WTC11 (cell line): ENCODE results near the gene SLC45A1. TPM values are rescaled to one million over a fixed set of nuclear protein-coding genes. Genes with fewer than 3 reads are reported as not detected.

Source experiments
- ATAC-seq: fragments of 200-7000 bp; cut with Tn5 transposase; 2 replicates; pipeline ENCODE4 v1.10.0; 2021; ENCODE audit warnings: mild to moderate bottlenecking, moderate library complexity
- CTCF ChIA-PET: fragments of 300-600 bp; sonication (Branson Sonifier 250); formaldehyde crosslinking; loops from one replicate; lab custom pipeline; 2021; ENCODE audit warnings: antibody characterized with exemption; lab: Charles Lee
- POLR2A ChIA-PET: fragments of 350-600 bp; sonication (Branson Sonifier 250); formaldehyde crosslinking; loops from one replicate; lab custom pipeline; 2021; ENCODE audit warnings: antibody characterized with exemption; lab: Charles Lee
- DNase-seq: peaks from one replicate; pipeline ENCODE4 v3.0.0; 2021; ENCODE audit warnings: low spot score
- H3K27ac Mint-ChIP-seq: 2 replicates; pipeline ENCODE4 v1.8.0; 2021; ENCODE audit warnings: mixed read lengths
- H3K27me3 Mint-ChIP-seq: 2 replicates; pipeline ENCODE4 v1.8.0; 2021; ENCODE audit warnings: low read depth, mild to moderate bottlenecking, moderate library complexity, mixed read lengths
- H3K36me3 Mint-ChIP-seq: 2 replicates; pipeline ENCODE4 v1.8.0; 2021; ENCODE audit warnings: mixed read lengths
- H3K4me1 Mint-ChIP-seq: 2 replicates; pipeline ENCODE4 v1.8.0; 2022; ENCODE audit warnings: mixed read lengths
- H3K4me3 Mint-ChIP-seq: 2 replicates; pipeline ENCODE4 v1.8.0; 2021; ENCODE audit warnings: mild to moderate bottlenecking, moderate library complexity, mixed read lengths
- H3K9me3 Mint-ChIP-seq: 2 replicates; pipeline ENCODE4 v1.8.0; 2021; ENCODE audit warnings: mixed read lengths
- CREB1 ChIP-seq: sonication (generic); formaldehyde crosslinking; IDR thresholded peaks from 2 replicates; pipeline ENCODE4 v1.8.0; 2023; ENCODE audit warnings: mild to moderate bottlenecking, missing genetic modification reagents
- FOXP1 ChIP-seq: sonication (generic); formaldehyde crosslinking; IDR thresholded peaks from 2 replicates; pipeline ENCODE4 v1.8.0; 2022; ENCODE audit warnings: missing genetic modification reagents, mild to moderate bottlenecking, moderate library complexity, borderline replicate concordance
- JUN ChIP-seq: sonication (generic); formaldehyde crosslinking; IDR thresholded peaks from 2 replicates; pipeline ENCODE4 v1.8.0; 2023; ENCODE audit warnings: mild to moderate bottlenecking, missing genetic modification reagents
- MYBL2 ChIP-seq: sonication (generic); formaldehyde crosslinking; IDR thresholded peaks from 2 replicates; pipeline ENCODE4 v1.8.1; 2023; ENCODE audit warnings: mild to moderate bottlenecking, moderate library complexity, missing genetic modification reagents
- NFYB ChIP-seq: sonication (generic); formaldehyde crosslinking; conservative IDR thresholded peaks from 2 replicates; pipeline ENCODE4 v1.8.0; 2022; ENCODE audit warnings: low read depth, missing genetic modification reagents
- NR2C2 ChIP-seq: sonication (generic); formaldehyde crosslinking; IDR thresholded peaks from 2 replicates; pipeline ENCODE4 v1.8.0; 2022; ENCODE audit warnings: mild to moderate bottlenecking, missing genetic modification reagents
- NR3C1 ChIP-seq: sonication (generic); formaldehyde crosslinking; conservative IDR thresholded peaks from 2 replicates; pipeline ENCODE4 v1.8.1; 2023; ENCODE audit warnings: low read depth, mild to moderate bottlenecking, missing genetic modification reagents
- PRRX2 ChIP-seq: fragments of 250-450 bp; sonication (Bioruptor Pico); IDR thresholded peaks from 2 replicates; pipeline ENCODE4 v1.8.0; 2021; ENCODE audit warnings: mild to moderate bottlenecking
- RELA ChIP-seq: sonication (generic); formaldehyde crosslinking; IDR thresholded peaks from 2 replicates; pipeline ENCODE4 v1.8.1; 2022; ENCODE audit warnings: missing genetic modification reagents, mild to moderate bottlenecking, borderline replicate concordance
- RORB ChIP-seq: fragments of 250-450 bp; sonication (Bioruptor Pico); IDR thresholded peaks from 2 replicates; pipeline ENCODE4 v1.9.0; 2021; ENCODE audit warnings: mild to moderate bottlenecking
- SOX15 ChIP-seq: fragments of 250-450 bp; sonication (Bioruptor Pico); IDR thresholded peaks from 2 replicates; pipeline ENCODE4 v1.9.0; 2021; ENCODE audit warnings: mild to moderate bottlenecking
- TEAD1 ChIP-seq: sonication (generic); formaldehyde crosslinking; IDR thresholded peaks from 2 replicates; pipeline ENCODE4 v1.8.0; 2022; ENCODE audit warnings: mild to moderate bottlenecking, missing genetic modification reagents
- TEAD4 ChIP-seq: sonication (generic); formaldehyde crosslinking; IDR thresholded peaks from 2 replicates; pipeline ENCODE4 v1.8.0; 2022; ENCODE audit warnings: mild to moderate bottlenecking, missing genetic modification reagents
- ZNF232 ChIP-seq: sonication (generic); formaldehyde crosslinking; IDR thresholded peaks from 2 replicates; pipeline ENCODE4 v1.8.0; 2022; ENCODE audit warnings: mild to moderate bottlenecking, missing genetic modification reagents
- total RNA-seq: library from RNA; stranded (reverse); gene quantifications from 3 replicates; pipeline ENCODE4 v1.2.3, GENCODE V29; 2021
- TF ChIP-seq, protein P1 (sequence below): sonication (generic); formaldehyde crosslinking; IDR thresholded peaks from 2 replicates; pipeline ENCODE4 v1.8.0; 2022; ENCODE audit warnings: mild to moderate bottlenecking, missing genetic modification reagents
- TF ChIP-seq, protein P2 (sequence below): sonication (generic); formaldehyde crosslinking; conservative IDR thresholded peaks from 2 replicates; pipeline ENCODE4 v1.8.1; 2022; ENCODE audit warnings: mild to moderate bottlenecking, missing genetic modification reagents
- TF ChIP-seq, protein P3 (sequence below): sonication (generic); formaldehyde crosslinking; IDR thresholded peaks from 2 replicates; pipeline ENCODE4 v1.8.0; 2022; ENCODE audit warnings: mild to moderate bottlenecking, missing genetic modification reagents
- TF ChIP-seq, protein P4 (sequence below): sonication (generic); formaldehyde crosslinking; IDR thresholded peaks from 2 replicates; pipeline ENCODE4 v1.8.1; 2023; ENCODE audit warnings: mild to moderate bottlenecking, moderate library complexity, missing genetic modification reagents
- TF ChIP-seq, protein P5 (sequence below): fragments of 250-450 bp; sonication (Bioruptor Pico); IDR thresholded peaks from 2 replicates; pipeline ENCODE4 v2.1.2; 2022; ENCODE audit warnings: mild to moderate bottlenecking, moderate library complexity
- TF ChIP-seq, protein P6 (sequence below): sonication (generic); formaldehyde crosslinking; IDR thresholded peaks from 2 replicates; pipeline ENCODE4 v1.8.1; 2023; ENCODE audit warnings: mild to moderate bottlenecking, missing genetic modification reagents, moderate library complexity
- TF ChIP-seq, protein P7 (sequence below): sonication (generic); formaldehyde crosslinking; IDR thresholded peaks from 2 replicates; pipeline ENCODE4 v1.8.1; 2023; ENCODE audit warnings: mild to moderate bottlenecking, missing genetic modification reagents

SLC45A1 gene
- total RNA-seq, 1 experiment from 2014 or later, result 2.3 TPM

DNA sequence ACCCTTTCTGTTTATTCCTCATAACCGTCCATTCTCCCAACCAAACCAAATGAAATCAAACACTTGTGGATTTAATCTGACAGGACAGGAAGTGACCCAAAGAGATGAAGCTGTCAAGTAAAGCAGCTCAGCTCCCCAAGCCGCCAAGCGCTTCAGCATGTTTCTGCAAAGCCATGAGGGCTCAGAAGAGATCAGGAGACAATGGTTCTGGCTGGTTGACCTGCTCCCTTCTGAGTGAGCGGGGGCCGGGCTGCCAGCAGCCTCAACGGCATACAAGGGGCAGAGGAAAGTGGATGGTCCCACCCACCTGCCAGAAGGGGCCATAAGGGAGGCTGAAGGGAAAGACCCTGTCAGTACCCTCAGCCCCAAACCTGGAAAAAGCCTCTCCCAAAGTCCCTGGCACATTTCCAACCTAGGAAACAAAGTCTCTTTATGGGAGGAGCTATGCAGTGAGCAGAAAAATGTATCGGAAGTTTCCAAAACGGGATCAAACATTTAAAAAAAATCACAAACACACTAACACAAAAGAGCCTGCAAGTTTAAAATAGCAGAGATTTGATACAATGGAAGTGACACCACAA is 45.4 kb downstream of the SLC45A1 start:
- DNase-seq (no peak), ATAC-seq (no peak)
- TF ChIP-seq, protein P1, sequence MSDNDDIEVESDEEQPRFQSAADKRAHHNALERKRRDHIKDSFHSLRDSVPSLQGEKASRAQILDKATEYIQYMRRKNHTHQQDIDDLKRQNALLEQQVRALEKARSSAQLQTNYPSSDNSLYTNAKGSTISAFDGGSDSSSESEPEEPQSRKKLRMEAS (CRISPR knock-in tag), result no peak
- TF ChIP-seq SOX15 (CRISPR knock-in tag) (no peak), JUN (CRISPR knock-in tag) (no peak), PRRX2 (CRISPR knock-in tag) (no peak), TEAD1 (no peak)
- TF ChIP-seq, protein P2, sequence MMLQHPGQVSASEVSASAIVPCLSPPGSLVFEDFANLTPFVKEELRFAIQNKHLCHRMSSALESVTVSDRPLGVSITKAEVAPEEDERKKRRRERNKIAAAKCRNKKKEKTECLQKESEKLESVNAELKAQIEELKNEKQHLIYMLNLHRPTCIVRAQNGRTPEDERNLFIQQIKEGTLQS (CRISPR knock-in tag), result no peak
- TF ChIP-seq, protein P3, sequence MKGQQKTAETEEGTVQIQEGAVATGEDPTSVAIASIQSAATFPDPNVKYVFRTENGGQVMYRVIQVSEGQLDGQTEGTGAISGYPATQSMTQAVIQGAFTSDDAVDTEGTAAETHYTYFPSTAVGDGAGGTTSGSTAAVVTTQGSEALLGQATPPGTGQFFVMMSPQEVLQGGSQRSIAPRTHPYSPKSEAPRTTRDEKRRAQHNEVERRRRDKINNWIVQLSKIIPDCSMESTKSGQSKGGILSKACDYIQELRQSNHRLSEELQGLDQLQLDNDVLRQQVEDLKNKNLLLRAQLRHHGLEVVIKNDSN (CRISPR knock-in tag), result no peak
- TF ChIP-seq, protein P4, sequence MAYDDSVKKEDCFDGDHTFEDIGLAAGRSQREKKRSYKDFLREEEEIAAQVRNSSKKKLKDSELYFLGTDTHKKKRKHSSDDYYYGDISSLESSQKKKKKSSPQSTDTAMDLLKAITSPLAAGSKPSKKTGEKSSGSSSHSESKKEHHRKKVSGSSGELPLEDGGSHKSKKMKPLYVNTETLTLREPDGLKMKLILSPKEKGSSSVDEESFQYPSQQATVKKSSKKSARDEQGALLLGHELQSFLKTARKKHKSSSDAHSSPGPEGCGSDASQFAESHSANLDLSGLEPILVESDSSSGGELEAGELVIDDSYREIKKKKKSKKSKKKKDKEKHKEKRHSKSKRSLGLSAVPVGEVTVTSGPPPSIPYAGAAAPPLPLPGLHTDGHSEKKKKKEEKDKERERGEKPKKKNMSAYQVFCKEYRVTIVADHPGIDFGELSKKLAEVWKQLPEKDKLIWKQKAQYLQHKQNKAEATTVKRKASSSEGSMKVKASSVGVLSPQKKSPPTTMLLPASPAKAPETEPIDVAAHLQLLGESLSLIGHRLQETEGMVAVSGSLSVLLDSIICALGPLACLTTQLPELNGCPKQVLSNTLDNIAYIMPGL (CRISPR knock-in tag), result no peak
- Mint-ChIP-seq H3K4me3 (no peak overlapping the region), H3K9me3 (no peaks in the 10 kb centered on the region), H3K36me3 (peaks cover 43% of the 10 kb centered on the region), H3K27me3 (no peaks in the 10 kb centered on the region), H3K27ac (no peak overlapping the region; the same call in 1 of the 2 replicates), H3K4me1 (peaks cover 20% of the 10 kb centered on the region)
- ChIA-PET CTCF (interaction anchor here (1.7 to 1.8 kb wide), 2 partner anchors 14 to 486 kb away, joined by 4 to 5 read pairs; no protein-coding TSS in a partner anchor), POLR2A (interaction anchor here (0.5 kb wide), 1 partner anchor 10 kb away, joined by 3 read pairs; no protein-coding TSS in a partner anchor)

DNA sequence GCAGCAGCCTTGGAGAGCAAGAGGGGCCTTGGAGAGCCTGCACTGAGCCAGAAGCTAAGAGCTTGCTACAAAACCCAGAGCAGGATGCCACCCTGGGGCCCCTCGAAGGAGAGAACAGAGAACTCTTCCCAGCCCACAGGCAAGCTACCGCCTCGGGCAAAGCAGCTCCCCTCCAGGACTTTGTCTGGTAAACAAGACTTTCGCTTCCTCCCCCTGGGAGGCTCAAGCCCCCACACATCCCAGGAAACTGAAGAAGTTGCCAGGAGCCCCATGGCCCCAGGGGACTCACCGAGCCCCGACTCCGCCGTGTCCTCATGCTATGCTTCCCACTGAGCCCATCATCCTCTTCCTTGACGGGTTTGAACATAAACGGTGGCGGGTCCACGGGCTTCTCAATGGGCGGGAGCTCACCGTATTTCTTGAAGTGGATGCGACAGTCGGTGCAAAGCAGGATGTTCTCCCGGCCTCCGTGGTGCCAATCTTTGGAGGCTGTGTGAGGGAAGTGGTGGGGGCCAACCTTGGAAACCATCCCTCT is 45.9 kb downstream of the SLC45A1 start:
- POLR2A ChIA-PET, result no interaction called here
- TF ChIP-seq ZNF232 (no peak), NR3C1 (CRISPR knock-in tag) (no peak), NFYB (CRISPR knock-in tag) (no peak)
- TF ChIP-seq, protein P5, sequence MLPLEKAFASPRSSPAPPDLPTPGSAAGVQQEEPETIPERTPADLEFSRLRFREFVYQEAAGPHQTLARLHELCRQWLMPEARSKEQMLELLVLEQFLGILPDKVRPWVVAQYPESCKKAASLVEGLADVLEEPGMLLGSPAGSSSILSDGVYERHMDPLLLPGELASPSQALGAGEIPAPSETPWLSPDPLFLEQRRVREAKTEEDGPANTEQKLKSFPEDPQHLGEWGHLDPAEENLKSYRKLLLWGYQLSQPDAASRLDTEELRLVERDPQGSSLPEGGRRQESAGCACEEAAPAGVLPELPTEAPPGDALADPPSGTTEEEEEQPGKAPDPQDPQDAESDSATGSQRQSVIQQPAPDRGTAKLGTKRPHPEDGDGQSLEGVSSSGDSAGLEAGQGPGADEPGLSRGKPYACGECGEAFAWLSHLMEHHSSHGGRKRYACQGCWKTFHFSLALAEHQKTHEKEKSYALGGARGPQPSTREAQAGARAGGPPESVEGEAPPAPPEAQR (CRISPR knock-in tag), result no peak
- no peak for DNase-seq
- CTCF ChIA-PET, result interaction anchor here (1.7 to 1.8 kb wide), 2 partner anchors 15 to 485 kb away, joined by 4 to 5 read pairs; no protein-coding TSS in a partner anchor
- no peak overlapping the region for H3K27ac Mint-ChIP-seq
- no peak overlapping the region for H3K4me3 Mint-ChIP-seq
- no peak for ATAC-seq
- no peaks in the 10 kb centered on the region for H3K9me3 Mint-ChIP-seq
- no peaks in the 10 kb centered on the region for H3K27me3 Mint-ChIP-seq
- peaks cover 43% of the 10 kb centered on the region for H3K36me3 Mint-ChIP-seq
- H3K4me1 Mint-ChIP-seq, result peaks cover 22% of the 10 kb centered on the region

DNA sequence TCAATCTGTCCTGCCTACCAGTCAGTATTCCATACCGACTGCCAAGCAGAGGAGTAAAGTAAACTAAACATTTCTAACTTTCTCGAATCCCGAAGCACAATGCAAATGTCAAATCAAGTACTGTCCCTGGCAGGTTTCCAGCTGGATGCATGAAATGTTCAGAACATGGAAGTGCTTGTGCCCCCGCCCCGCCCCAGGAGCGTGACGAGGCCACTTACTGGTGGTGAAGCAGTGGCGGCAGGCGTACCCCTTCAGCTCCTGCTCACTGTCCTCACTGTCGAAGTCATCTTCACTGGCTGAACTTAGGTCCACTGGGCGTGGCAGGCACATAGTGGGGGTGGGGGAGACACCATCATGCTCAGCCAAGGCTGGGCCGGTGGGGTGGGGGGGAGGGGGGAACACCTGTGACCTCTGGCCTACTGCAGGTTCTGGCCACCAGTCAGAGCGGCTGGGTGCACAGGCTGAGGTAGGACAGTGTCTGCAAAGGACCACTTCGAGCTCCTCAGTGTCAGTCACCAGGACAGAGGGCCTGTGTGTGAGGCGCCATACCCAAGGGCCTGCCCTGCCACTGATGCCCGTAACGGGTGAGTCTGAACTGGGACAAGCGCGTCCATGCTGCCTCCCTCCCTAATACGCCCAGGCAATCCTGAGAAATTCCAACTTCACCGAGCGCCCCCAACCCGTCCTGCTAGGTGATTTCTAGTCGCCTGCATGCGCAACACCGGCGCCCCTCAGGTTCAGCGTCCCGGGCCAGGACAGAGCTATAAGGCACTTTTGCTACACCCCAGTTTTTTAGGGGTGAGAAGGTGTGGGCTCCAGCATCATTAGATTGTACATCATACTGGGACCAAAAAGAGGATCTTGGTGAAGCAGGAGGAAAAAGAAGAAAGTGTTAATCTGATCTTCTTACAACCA is 46.9 kb downstream of the SLC45A1 start:
- ATAC-seq (no peak), DNase-seq (no peak)
- POLR2A ChIA-PET, result no interaction called here
- Mint-ChIP-seq H3K4me1 (peaks cover 29% of the 10 kb centered on the region), H3K36me3 (peaks cover 42% of the 10 kb centered on the region), H3K9me3 (no peaks in the 10 kb centered on the region), H3K27ac (peak overlapping the region; percentile 17; the same call in 1 of the 2 replicates), H3K4me3 (no peak overlapping the region), H3K27me3 (no peaks in the 10 kb centered on the region)
- TF ChIP-seq RELA (CRISPR knock-in tag) (no peak), NR2C2 (CRISPR knock-in tag) (no peak), FOXP1 (CRISPR knock-in tag) (no peak), TEAD4 (CRISPR knock-in tag) (no peak), RORB (CRISPR knock-in tag) (no peak), CREB1 (no peak), MYBL2 (CRISPR knock-in tag) (no peak)
- TF ChIP-seq, protein P6, sequence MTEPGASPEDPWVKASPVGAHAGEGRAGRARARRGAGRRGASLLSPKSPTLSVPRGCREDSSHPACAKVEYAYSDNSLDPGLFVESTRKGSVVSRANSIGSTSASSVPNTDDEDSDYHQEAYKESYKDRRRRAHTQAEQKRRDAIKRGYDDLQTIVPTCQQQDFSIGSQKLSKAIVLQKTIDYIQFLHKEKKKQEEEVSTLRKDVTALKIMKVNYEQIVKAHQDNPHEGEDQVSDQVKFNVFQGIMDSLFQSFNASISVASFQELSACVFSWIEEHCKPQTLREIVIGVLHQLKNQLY (CRISPR knock-in tag), result no peak
- TF ChIP-seq, protein P7, sequence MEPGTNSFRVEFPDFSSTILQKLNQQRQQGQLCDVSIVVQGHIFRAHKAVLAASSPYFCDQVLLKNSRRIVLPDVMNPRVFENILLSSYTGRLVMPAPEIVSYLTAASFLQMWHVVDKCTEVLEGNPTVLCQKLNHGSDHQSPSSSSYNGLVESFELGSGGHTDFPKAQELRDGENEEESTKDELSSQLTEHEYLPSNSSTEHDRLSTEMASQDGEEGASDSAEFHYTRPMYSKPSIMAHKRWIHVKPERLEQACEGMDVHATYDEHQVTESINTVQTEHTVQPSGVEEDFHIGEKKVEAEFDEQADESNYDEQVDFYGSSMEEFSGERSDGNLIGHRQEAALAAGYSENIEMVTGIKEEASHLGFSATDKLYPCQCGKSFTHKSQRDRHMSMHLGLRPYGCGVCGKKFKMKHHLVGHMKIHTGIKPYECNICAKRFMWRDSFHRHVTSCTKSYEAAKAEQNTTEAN (CRISPR knock-in tag), result no peak
- CTCF ChIA-PET, result interaction anchor here (1.7 to 1.8 kb wide), 2 partner anchors 16 to 484 kb away, joined by 4 to 5 read pairs; no protein-coding TSS in a partner anchor
